ENCODE data around the gene APOO.
A peak's percentile ranks its signal among the peaks of the same experiment; 100 is the strongest.

APOO gene

DNA sequence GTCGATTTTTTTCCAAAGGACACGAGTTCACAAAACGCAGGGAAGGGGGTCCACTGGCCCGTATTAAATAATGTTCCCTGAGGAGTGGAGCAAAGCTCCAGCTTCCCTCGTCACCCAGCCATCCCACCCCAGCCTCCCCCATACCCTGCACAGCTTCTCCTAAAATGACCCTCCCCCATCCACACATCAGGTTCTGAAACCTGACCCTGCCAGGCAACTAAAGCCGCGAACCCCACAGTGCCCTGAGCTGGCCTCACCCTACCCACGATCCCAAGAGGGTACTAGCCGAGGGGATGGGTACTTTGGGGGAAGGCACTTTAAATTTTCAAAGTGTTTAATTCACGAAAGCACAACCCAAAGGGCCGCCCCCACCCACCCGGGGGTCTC lies 634 bp downstream of the APOO start:
- Histone ChIP-seq H3K4me2 (ENCODE audit: low read length) (peak overlapping the region; percentile 80), H3K9me2 (ENCODE audit: low read depth, low read length) (no peaks in the 10 kb centered on the region), H3K4me3 (ENCODE audit: low read depth, low read length, poor library complexity, severe bottlenecking) (peak overlapping the region; percentile 90), H3K79me2 (ENCODE audit: insufficient read depth, low read length) (no peaks in the 10 kb centered on the region), H3K9ac (ENCODE audit: low read length) (peak overlapping the region; percentile 98), H3K9me3 (ENCODE audit: low read length) (no peaks in the 10 kb centered on the region), H3K27me3 (ENCODE audit: insufficient read depth, low read length) (no peaks in the 10 kb centered on the region), H3F3A (ENCODE audit: insufficient read depth, low read length) (no peaks in the 10 kb centered on the region), H2AFZ (ENCODE audit: low read length) (no peak overlapping the region), H3K36me3 (ENCODE audit: insufficient read depth, low read length) (no peaks in the 10 kb centered on the region), H3K27ac (ENCODE audit: low read depth, low read length, poor library complexity, severe bottlenecking) (peak overlapping the region; percentile 90), H3K4me1 (ENCODE audit: insufficient read depth, low read length, severe bottlenecking) (peaks cover 26% of the 10 kb centered on the region), H4K20me1 (ENCODE audit: insufficient read depth, low read length) (no peaks in the 10 kb centered on the region)
- TF ChIP-seq EZH2 (IDR thresholded peaks at IDR 0.05; ENCODE audit: borderline replicate concordance, low read length) (no peak), CTCF (IDR thresholded peaks at IDR 0.05; ENCODE audit: low read length) (no peak)

GRCh38 chrX:23904096-23904495 lies 3.6 kb downstream of the APOO start:
- Histone ChIP-seq H3K4me1 (ENCODE audit: insufficient read depth, low read length, severe bottlenecking) (peaks cover 53% of the 10 kb centered on the region), H3K9me2 (ENCODE audit: low read depth, low read length) (no peaks in the 10 kb centered on the region), H3K9ac (ENCODE audit: low read length) (no peak overlapping the region), H2AFZ (ENCODE audit: low read length) (no peak overlapping the region), H3K27me3 (ENCODE audit: insufficient read depth, low read length) (no peaks in the 10 kb centered on the region), H3K36me3 (ENCODE audit: insufficient read depth, low read length) (no peaks in the 10 kb centered on the region), H3F3A (ENCODE audit: insufficient read depth, low read length) (no peaks in the 10 kb centered on the region), H3K79me2 (ENCODE audit: insufficient read depth, low read length) (no peaks in the 10 kb centered on the region), H4K20me1 (ENCODE audit: insufficient read depth, low read length) (no peaks in the 10 kb centered on the region), H3K4me3 (ENCODE audit: low read depth, low read length, poor library complexity, severe bottlenecking) (no peak overlapping the region), H3K4me2 (ENCODE audit: low read length) (no peak overlapping the region), H3K27ac (ENCODE audit: low read depth, low read length, poor library complexity, severe bottlenecking) (no peak overlapping the region), H3K9me3 (ENCODE audit: low read length) (no peaks in the 10 kb centered on the region)
- no peak for TF ChIP-seq CTCF (IDR thresholded peaks at IDR 0.05; ENCODE audit: low read length)
- no peak for TF ChIP-seq EZH2 (IDR thresholded peaks at IDR 0.05; ENCODE audit: borderline replicate concordance, low read length)

DNA sequence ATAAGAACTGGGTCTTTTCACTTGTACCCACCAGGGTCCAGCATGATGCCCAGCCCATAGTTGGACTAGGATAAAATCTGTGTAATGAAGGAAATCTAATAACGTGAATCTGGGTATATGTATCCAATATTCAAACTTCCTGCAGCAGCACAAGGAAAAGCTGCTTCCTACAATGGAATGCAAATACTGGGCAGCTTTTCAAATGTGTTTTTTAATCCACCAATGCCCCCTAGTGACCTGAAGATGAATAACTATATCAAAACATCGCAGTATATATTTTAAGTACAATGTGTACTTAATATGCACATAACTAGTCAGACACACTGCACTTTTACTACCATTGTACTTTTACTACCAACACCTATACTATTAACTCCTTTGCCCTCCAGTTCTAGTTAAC lies 5.3 kb downstream of the APOO start:
- Histone ChIP-seq H3K9me3 (ENCODE audit: low read length) (no peaks in the 10 kb centered on the region), H3K9ac (ENCODE audit: low read length) (no peak overlapping the region), H2AFZ (ENCODE audit: low read length) (no peak overlapping the region), H3K4me1 (ENCODE audit: insufficient read depth, low read length, severe bottlenecking) (peaks cover 51% of the 10 kb centered on the region), H3K9me2 (ENCODE audit: low read depth, low read length) (no peaks in the 10 kb centered on the region), H3F3A (ENCODE audit: insufficient read depth, low read length) (no peaks in the 10 kb centered on the region), H3K79me2 (ENCODE audit: insufficient read depth, low read length) (no peaks in the 10 kb centered on the region), H3K4me2 (ENCODE audit: low read length) (no peak overlapping the region), H3K4me3 (ENCODE audit: low read depth, low read length, poor library complexity, severe bottlenecking) (no peak overlapping the region), H3K27me3 (ENCODE audit: insufficient read depth, low read length) (no peaks in the 10 kb centered on the region), H4K20me1 (ENCODE audit: insufficient read depth, low read length) (no peaks in the 10 kb centered on the region), H3K36me3 (ENCODE audit: insufficient read depth, low read length) (no peaks in the 10 kb centered on the region), H3K27ac (ENCODE audit: low read depth, low read length, poor library complexity, severe bottlenecking) (no peak overlapping the region)
- TF ChIP-seq EZH2 (IDR thresholded peaks at IDR 0.05; ENCODE audit: borderline replicate concordance, low read length) (no peak), CTCF (IDR thresholded peaks at IDR 0.05; ENCODE audit: low read length) (peak; percentile 56)

All from OCI-LY1 (cell line).